ENCODE data around the gene DYDC1.
A peak's percentile ranks its signal among the peaks of the same experiment; 100 is the strongest.
"Not testable (repeated sequence)": the region's sequence is repeated elsewhere in the genome, so short reads cannot be mapped to it uniquely, and the experiment has no call there.

The DYDC1 gene

DNA sequence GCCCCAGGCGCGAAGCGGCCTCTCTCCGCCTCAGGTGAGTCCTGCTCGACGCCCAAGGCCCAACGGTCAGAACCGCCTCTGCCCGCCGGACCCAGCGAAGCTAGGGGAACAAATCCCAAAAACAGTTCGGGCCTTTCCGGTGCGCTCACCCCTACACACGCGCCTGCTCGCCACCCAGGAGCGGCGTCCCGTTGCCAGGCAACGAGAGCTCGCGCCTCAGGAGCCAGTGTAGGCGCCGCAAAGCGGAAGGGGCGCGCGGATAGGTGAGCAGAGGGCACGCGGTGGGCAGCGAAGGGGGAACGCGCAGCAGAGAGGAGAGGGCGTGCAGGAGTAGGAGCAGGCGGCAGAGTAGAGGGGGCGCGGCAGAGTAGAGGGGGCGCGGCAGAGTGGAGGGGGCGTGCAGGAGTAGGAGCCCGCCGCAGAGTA is at the start of gene DYDC1, which contains the start of gene DYDC2:
Gene DYDC1, minus strand, starts transcription at position 193 of the 426 bp plus-strand sequence. CDS start 4,154 bp downstream, outside the sequence.
Gene DYDC2, plus strand, starts transcription at position 219 of the 426 bp plus-strand sequence. CDS start 5,663 bp downstream, outside the sequence.
- peak; percentile 2 to 47 (median 12) for DNase-seq (ENCODE audit: low read depth in 3 of 3)

DNA sequence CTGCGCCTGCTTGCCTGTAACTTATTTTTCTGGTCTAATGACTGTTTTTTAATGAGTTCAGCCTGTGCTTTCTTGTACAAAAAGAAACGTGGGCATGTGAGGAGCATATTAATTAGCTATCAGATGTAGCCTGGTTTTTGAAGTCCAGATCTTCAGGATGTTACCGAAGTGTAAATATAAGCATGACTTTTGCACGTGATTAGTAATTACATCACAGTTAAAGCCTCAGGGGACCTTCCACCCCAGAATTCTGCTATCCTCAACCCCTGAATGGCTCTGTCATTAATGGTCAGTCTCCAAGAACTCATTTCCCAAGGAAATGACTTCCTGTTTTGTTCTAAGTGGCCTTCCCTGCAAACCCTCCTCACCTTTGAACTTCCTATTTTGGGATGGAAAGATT is 49.6 kb upstream of the DYDC1 start:
- DNase-seq (ENCODE audit: low read depth in 3 of 3): no peak

- no peak for DNase-seq (ENCODE audit: low read depth in 3 of 3)
Observed at GRCh38 chr10:80405626-80406025, 49.1 kb upstream of the DYDC1 start.

DNA sequence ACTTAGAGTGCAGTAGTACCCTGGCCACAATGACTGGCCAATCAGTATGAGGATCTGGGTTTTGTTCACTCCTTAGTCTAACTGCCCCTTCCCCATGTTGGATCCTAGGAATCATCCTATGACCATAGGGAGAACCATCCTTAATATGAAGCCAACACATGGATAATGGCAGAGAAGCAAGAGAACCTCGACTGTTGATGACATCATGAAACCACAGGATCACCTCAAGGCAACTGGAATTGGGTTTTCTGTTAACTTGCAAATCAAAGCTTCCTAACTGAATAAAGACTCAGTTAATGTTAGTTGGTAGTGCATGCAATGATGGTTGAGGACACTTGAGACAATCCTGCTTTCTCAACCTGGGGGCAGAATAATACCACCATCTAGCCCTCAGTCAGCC is 48.5 kb upstream of the DYDC1 start:
- no peak for DNase-seq (ENCODE audit: low read depth in 3 of 3)

- no peak for DNase-seq (ENCODE audit: low read depth in 3 of 3)
Observed at GRCh38 chr10:80400136-80400804, 43.7 kb upstream of the DYDC1 start.

DNA sequence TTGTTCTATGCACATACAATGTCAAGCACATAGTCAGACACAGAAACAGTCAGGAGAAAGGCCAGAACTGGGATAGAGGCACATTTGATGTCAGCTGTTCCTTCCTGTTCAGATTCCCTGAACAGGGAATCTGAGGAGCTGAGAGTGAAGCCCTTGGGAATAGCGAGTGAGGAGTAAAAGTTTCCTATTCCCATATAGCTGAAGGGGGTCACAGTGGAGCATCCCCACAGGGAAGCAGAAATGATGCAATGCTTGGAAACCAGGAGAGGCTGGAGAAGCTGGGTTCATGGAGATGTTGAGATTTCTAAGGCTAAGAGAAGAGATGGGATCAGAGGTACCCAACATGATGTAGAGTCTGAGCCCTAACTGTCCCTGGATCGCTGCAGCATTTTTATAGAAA is 40.5 kb upstream of the DYDC1 start:
- DNase-seq (ENCODE audit: low read depth in 3 of 3): no peak

GRCh38 chr10:80394358-80394916 is 37.9 kb upstream of the DYDC1 start:
- no peak for DNase-seq (ENCODE audit: low read depth in 3 of 3)

- no peak for DNase-seq (ENCODE audit: low read depth in 3 of 3)
Observed at GRCh38 chr10:80392250-80392649, 35.7 kb upstream of the DYDC1 start.

- DNase-seq (ENCODE audit: low read depth in 3 of 3): no peak
Observed at GRCh38 chr10:80390740-80391139, 34.2 kb upstream of the DYDC1 start.

DNA sequence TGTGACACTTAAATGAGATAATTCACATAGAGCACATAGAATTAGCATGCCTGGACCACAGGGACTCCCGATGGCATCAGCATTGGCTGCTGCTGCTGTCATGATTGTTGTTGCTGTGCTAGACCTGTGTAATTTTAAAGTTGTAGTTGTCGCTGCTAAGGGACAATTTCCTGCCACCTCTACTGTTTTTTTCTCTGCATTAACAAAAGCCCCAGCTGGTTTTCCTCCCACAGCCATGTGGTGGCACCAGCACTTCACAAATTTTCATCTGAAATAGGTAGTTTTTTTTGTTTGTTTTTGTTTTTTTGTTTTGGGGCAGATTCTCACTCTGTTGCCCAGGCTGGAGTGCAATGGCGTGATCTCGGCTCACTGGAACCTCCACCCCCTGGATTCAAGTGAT is 26.4 kb upstream of the DYDC1 start:
- DNase-seq (ENCODE audit: low read depth in 3 of 3): peak in 1 of 3 experiments; percentile 16

- no peak for DNase-seq (ENCODE audit: low read depth in 3 of 3)
Observed at GRCh38 chr10:80380185-80380584, 23.6 kb upstream of the DYDC1 start.

- DNase-seq (ENCODE audit: low read depth in 3 of 3): no peak
Observed at GRCh38 chr10:80379701-80380100, 23.1 kb upstream of the DYDC1 start.

- no peak for DNase-seq (ENCODE audit: low read depth in 3 of 3)
Observed at GRCh38 chr10:80373502-80373901, 16.9 kb upstream of the DYDC1 start.

DNA sequence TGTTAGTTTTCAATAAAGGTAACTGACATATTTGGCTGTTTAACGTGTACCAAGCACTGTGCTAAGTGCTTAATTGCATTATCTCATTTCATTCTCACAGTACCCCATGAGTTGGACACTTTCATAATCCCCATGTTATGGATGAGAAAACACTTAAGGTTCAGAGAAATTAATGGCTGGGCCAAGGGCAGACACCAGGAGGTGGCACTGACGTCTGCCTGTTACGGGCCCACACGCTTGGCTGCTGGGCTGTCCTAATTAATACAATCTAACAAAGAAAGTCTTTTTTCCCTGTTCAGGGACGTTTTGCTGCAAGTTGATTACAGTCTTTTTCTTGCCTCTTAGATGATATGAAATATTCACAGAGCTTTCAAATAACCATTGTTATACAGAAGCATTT is 16.1 kb upstream of the DYDC1 start:
- no peak for DNase-seq (ENCODE audit: low read depth in 3 of 3)

DNA sequence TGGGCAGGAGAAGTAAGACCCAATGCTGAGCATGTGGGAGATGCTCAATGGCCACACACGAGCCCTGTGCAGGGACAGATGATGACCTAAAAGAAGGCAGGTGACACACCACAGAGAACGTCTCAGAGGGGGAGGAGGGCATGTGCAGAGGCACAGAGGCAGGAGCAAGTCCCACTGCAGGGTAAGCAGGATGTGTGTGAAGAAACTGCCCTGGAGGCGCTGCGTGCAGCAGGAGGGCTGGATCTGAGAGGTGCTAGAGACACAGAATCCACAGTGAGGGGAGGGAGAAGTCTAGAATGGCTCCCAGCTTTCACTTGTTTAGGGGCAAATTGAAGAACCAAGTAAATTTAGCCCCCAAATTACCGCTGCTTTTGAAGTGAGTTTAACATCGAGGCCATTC is 14.9 kb upstream of the DYDC1 start:
- DNase-seq (ENCODE audit: low read depth in 3 of 3): no peak

DNA sequence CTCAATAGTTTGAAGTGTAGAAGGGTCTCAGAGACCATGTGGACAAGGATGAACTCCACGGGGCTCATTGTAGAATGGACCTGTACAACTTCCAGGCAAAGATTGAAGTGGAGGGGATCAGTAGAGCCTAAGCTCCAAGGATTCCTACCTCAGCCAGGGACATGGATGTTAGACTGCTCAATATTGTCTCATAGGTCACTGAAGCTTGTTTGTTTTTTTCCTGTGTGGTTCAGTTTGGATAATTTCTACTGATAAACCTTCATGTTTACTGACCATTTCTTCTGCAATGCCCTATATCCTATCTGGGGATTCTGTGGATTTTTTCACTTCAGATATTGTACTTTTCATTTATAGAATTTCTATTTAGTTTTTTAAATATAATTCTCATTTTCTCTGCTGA is 9.0 kb upstream of the DYDC1 start:
- no peak for DNase-seq (ENCODE audit: low read depth in 3 of 3)

DNA sequence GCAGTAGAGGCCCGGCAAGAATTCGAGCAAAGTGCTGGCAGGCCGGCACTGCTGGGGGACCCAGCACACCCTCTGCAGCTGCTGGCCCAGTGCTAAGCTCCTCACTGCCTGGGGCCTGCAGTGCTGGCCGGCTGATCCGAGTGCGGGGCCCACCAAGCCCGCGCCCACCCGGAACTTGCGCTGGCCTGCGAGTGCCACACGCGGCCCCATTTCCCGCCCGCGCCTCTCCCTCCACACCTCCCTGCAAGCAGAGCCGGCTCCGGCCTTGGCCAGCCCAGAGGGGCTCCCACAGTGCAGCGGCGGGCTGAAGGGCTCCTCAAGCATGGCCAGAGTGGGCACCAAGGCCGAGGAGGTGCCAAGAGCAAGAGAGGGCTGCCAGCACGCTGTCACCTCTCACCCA is 3.1 kb upstream of the DYDC1 start:
- no peak for DNase-seq (ENCODE audit: low read depth in 3 of 3)

- DNase-seq (ENCODE audit: low read depth in 3 of 3): not testable (repeated sequence)
Observed at GRCh38 chr10:80358925-80359324, 2.4 kb upstream of the DYDC1 start.

- DNase-seq (ENCODE audit: low read depth in 3 of 3): no peak
Observed at GRCh38 chr10:80357851-80358125, 1.2 kb upstream of the DYDC1 start.

DNA sequence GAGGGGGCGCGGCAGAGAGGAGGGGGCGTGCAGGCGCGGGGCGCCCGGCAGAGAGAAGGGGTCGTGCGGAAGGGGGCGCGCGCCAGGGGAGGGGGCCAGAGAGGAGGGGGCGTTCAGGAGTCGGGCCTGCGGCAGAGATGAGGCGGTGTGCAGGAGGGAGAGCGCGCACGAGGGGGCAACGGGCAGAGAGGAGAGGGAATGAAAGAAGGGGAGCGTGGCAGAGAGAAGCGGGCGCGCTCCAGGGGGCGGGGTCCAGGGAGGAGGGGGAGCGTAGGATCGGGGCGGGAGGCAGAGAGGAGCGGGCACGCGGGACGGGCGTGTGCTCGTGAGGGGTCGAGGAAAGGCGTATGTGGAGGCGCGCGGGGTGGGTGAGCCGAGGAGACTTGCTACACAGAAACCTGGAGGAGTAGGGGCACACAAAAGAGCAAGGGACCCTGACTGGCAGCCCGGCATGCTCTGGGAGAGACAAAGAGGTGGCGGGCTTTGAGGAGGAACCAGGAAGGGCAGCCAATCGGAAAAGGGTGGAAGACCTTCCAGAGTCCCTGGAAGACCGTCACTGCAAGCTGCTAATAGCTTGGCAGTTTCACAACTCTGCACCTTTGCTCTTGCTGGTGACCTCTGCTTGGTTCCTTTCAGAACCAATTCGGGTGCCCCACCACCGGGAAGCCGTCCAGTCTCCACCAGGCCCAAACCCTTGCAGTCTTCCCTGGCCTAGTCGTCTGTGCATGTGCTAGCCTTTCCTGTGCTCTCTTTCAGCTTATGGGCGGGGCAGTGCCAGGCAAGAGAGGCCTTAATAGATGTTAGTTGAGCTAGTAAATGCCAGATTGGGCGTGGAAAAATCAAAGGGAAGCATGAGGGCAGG is 665 bp upstream of the DYDC1 start:
- no peak for DNase-seq (ENCODE audit: low read depth in 3 of 3)

GRCh38 chr10:80351220-80351619 is 5.3 kb downstream of the DYDC1 start:
- no peak for DNase-seq (ENCODE audit: low read depth in 3 of 3)

DNA sequence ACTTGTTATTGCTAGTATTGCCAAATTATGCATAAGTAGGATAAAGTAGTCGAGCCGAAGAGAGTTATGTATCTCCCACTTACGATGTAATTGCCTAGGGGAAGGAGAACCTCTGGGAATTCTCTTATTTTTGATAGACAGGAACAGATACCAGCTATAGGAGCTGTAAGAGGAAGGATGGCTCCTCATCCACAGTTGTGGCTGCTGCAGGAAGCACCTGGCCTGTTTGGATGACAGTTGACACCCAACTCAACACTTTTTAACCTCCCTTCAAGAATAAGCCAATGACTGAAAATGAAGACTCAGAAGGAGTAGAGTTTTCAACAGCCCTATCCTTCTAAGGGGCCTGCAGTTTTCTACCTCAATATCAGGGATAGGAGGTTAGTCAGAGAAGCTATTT is 6.3 kb downstream of the DYDC1 start:
- DNase-seq (ENCODE audit: low read depth in 3 of 3): no peak

DNA sequence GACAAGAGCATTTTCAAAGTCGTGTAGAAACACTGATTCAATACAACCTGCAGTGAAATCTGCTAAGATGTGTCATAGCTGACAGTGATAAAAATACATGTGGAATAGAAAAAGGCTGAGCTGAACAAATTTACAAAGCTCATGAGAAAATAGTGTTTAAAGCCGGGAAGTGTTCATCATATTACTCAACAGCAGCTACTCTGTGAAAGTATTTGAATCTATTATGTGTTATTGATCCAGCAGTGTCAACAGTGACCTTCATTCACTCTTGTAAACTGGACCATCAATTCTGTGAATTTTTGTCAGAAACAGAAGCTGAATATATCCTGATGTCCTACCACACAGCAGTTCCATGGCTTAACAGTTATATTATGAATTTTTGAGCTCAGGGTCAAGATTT is 11.6 kb downstream of the DYDC1 start:
- DNase-seq (ENCODE audit: low read depth in 3 of 3): no peak
